ENCODE data around the gene MYORG.
"Not testable (repeated sequence)": the region's sequence is repeated elsewhere in the genome, so short reads cannot be mapped to it uniquely, and the experiment has no call there.

Gene MYORG

DNA sequence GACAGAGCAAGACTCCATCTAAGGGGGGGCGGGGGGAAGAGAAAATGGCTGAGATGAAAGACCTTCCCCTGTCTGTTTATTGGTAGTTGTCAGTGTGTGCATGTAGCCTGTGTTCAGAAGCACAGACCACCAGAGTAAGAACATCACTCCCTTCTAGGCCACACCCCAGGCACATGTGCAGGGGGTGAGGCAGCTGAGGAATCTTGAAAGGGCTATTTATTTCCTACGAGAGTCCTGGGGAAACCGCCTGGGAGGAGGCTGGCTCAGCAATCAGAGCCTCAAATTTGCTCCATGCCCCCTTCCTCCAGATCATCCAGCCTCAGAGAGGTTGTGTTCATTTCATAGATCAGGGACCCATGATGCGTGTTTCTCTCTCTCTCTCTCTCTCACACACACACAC, 7.1 kb downstream of the MYORG start:
- no peak for ATAC-seq (ENCODE audit: insufficient read depth, low read depth)
- no peaks in the 10 kb centered on the region for H3K27me3 ChIP-seq (ENCODE audit: insufficient read depth, low read length, poor library complexity)
- H3K4me1 ChIP-seq (ENCODE audit: insufficient read depth, low read length): no peaks in the 10 kb centered on the region; the same call in 1 of the 2 replicates
- no peak overlapping the region for H3K4me3 ChIP-seq (ENCODE audit: low read depth in 1 of 2, low read length in 2 of 2)
- no peaks in the 10 kb centered on the region for H3K36me3 ChIP-seq (ENCODE audit: insufficient read depth, low read length)
- H3K9me3 ChIP-seq (ENCODE audit: insufficient read depth, low read length, severe bottlenecking): no peaks in the 10 kb centered on the region
- no peak for DNase-seq
- no peaks in the 10 kb centered on the region for H3K79me2 ChIP-seq (ENCODE audit: insufficient read depth, low read length)
- TF ChIP-seq, protein P1, sequence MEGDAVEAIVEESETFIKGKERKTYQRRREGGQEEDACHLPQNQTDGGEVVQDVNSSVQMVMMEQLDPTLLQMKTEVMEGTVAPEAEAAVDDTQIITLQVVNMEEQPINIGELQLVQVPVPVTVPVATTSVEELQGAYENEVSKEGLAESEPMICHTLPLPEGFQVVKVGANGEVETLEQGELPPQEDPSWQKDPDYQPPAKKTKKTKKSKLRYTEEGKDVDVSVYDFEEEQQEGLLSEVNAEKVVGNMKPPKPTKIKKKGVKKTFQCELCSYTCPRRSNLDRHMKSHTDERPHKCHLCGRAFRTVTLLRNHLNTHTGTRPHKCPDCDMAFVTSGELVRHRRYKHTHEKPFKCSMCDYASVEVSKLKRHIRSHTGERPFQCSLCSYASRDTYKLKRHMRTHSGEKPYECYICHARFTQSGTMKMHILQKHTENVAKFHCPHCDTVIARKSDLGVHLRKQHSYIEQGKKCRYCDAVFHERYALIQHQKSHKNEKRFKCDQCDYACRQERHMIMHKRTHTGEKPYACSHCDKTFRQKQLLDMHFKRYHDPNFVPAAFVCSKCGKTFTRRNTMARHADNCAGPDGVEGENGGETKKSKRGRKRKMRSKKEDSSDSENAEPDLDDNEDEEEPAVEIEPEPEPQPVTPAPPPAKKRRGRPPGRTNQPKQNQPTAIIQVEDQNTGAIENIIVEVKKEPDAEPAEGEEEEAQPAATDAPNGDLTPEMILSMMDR (IDR thresholded peaks at IDR 0.05; ENCODE audit: borderline replicate concordance, extremely low read depth, low read length, poor library complexity, severe bottlenecking): no peak
- no peak overlapping the region for H2AFZ ChIP-seq (ENCODE audit: low read depth, low read length)
- H3K27ac ChIP-seq (ENCODE audit: low read length): no peak overlapping the region
- no peaks in the 10 kb centered on the region for H4K20me1 ChIP-seq (ENCODE audit: insufficient read depth, low read length)
- no peak overlapping the region for H3K4me2 ChIP-seq (ENCODE audit: insufficient read depth, low read length)
- H3K9ac ChIP-seq (ENCODE audit: low read depth, low read length): no peak overlapping the region

DNA sequence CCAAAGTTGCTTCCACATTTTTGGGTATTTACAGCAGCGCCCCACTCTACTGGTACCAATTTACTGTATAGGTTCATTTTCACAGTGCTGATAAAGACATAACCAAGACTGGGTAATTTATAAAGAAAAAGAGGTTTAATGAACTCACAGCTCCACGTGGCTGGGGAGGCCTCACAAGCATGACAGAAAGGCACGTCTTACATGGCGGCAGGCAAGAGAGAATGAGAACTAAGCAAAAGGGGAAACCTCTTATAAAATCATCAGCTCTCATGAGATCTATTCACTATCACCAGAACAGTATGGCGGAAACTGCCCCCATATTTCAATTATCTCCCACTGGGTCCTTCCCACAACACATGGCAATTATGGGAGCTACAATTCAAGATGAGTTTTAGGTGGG, 7.9 kb downstream of the MYORG start:
- H3K4me2 ChIP-seq (ENCODE audit: insufficient read depth, low read length); ATAC-seq (ENCODE audit: insufficient read depth, low read depth); H3K27me3 ChIP-seq (ENCODE audit: insufficient read depth, low read length, poor library complexity); DNase-seq; H4K20me1 ChIP-seq (ENCODE audit: insufficient read depth, low read length); H3K9me3 ChIP-seq (ENCODE audit: insufficient read depth, low read length, severe bottlenecking); H3K36me3 ChIP-seq (ENCODE audit: insufficient read depth, low read length); H3K4me1 ChIP-seq (ENCODE audit: insufficient read depth, low read length); H3K9ac ChIP-seq (ENCODE audit: low read depth, low read length); H3K79me2 ChIP-seq (ENCODE audit: insufficient read depth, low read length); H2AFZ ChIP-seq (ENCODE audit: low read depth, low read length); H3K27ac ChIP-seq (ENCODE audit: low read length); H3K4me3 ChIP-seq (ENCODE audit: low read depth in 1 of 2, low read length in 2 of 2): not testable (repeated sequence)

DNA sequence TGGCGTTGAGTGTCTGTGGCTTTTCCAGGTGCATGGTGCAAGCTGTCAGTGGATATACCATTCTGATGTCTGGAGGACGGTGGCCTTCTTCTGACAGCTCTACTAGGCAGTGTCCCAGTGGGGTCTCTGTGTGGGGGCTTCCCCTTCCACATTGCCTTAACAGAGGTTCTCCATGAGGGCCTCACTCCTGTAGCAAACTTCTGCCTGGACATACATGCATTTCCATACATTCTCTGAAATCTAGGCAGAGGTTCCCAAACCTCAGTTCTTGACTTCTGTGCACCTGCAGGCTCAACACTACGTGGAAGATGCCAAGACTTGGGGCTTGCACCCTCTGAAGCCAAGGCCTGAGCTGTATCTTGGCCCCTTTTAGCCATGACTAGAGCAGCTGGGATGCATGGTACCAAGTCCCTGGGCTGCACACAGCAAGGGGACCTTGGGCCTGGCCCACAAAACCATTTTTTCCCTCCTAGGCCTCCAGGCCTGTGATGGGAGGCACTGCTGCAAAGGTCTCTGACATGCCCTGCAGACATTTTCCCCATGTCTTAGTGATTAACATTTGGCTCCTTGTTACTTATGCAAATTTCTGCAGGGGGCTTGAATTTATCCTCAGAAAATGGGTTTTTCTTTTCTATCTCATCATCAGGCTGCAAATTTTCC, 8.8 kb downstream of the MYORG start:
- not testable (repeated sequence) for H3K27me3 ChIP-seq (ENCODE audit: insufficient read depth, low read length, poor library complexity); H3K4me1 ChIP-seq (ENCODE audit: insufficient read depth, low read length); H3K4me3 ChIP-seq (ENCODE audit: low read depth in 1 of 2, low read length in 2 of 2); H3K27ac ChIP-seq (ENCODE audit: low read length); H3K36me3 ChIP-seq (ENCODE audit: insufficient read depth, low read length); H2AFZ ChIP-seq (ENCODE audit: low read depth, low read length); DNase-seq; H3K9ac ChIP-seq (ENCODE audit: low read depth, low read length); ATAC-seq (ENCODE audit: insufficient read depth, low read depth); H3K4me2 ChIP-seq (ENCODE audit: insufficient read depth, low read length); H4K20me1 ChIP-seq (ENCODE audit: insufficient read depth, low read length); H3K79me2 ChIP-seq (ENCODE audit: insufficient read depth, low read length); H3K9me3 ChIP-seq (ENCODE audit: insufficient read depth, low read length, severe bottlenecking)

DNA sequence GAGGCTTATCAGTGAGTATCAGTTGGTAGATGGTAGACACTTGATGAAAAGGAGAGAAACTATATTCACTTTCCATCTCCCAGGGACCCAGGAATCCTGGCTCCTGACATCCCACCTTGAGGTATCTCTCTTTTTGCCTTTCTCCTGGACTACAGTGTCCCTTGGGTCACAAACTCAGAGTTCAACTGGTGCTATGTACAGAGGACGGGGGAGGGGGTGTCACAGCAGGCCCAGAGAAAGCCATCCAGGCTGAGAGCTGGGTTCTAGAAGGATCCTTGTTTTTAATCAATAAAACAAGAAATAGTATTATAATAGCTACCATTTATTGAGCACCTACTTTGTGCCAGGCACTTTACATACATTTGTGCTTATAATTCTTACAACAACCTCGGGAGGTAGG, 10.3 kb downstream of the MYORG start:
- Histone ChIP-seq H3K4me2 (ENCODE audit: insufficient read depth, low read length) (no peak overlapping the region), H3K27ac (ENCODE audit: low read length) (no peak overlapping the region), H3K9me3 (ENCODE audit: insufficient read depth, low read length, severe bottlenecking) (no peaks in the 10 kb centered on the region), H3K9ac (ENCODE audit: low read depth, low read length) (no peak overlapping the region), H4K20me1 (ENCODE audit: insufficient read depth, low read length) (no peaks in the 10 kb centered on the region; the same call in 1 of the 2 replicates), H2AFZ (ENCODE audit: low read depth, low read length) (no peak overlapping the region), H3K36me3 (ENCODE audit: insufficient read depth, low read length) (no peaks in the 10 kb centered on the region), H3K4me1 (ENCODE audit: insufficient read depth, low read length) (no peaks in the 10 kb centered on the region), H3K4me3 (ENCODE audit: low read depth in 1 of 2, low read length in 2 of 2) (no peak overlapping the region), H3K79me2 (ENCODE audit: insufficient read depth, low read length) (no peaks in the 10 kb centered on the region), H3K27me3 (ENCODE audit: insufficient read depth, low read length, poor library complexity) (no peaks in the 10 kb centered on the region)
- DNase-seq: no peak
- TF ChIP-seq, protein P1 (IDR thresholded peaks at IDR 0.05; ENCODE audit: borderline replicate concordance, extremely low read depth, low read length, poor library complexity, severe bottlenecking): no peak
- no peak for TF ChIP-seq EZH2 (IDR thresholded peaks at IDR 0.05; ENCODE audit: borderline replicate concordance, low read depth, low read length, severe bottlenecking)
- no peak for ATAC-seq (ENCODE audit: insufficient read depth, low read depth)
